Activated T-cell treated with anti-CD3 and anti-CD28 coated beads, Interleukin-2, amount 50 U/mL, for 4 hours (primary cell): ENCODE results near the gene NUDT8. TPM values are rescaled to one million over a fixed set of nuclear protein-coding genes. Genes with fewer than 3 reads are reported as not detected.
"Not testable (repeated sequence)": the region's sequence is repeated elsewhere in the genome, so short reads cannot be mapped to it uniquely, and the experiment has no call there.

Experiments used
- ATAC-seq, 2 donors: fragments of 200-7000 bp; cut with Tn5 transposase; one replicate each; pipeline ENCODE4 v1.10.0; 2021
- DNase-seq: peaks from one replicate; pipeline ENCODE4 v3.0.0-alpha.2; 2020
- H3K27me3 Mint-ChIP-seq: one replicate; pipeline ENCODE4 v1.8.0; 2021; ENCODE audit warnings: low read depth, mixed read lengths
- H3K36me3 Mint-ChIP-seq: one replicate; pipeline ENCODE4 v1.8.0; 2022; ENCODE audit warnings: mixed read lengths; ENCODE audit not compliant: insufficient read depth
- H3K4me1 Mint-ChIP-seq: one replicate; pipeline ENCODE4 v1.8.0; 2021; ENCODE audit warnings: low read depth, mixed read lengths
- H3K4me3 Mint-ChIP-seq: one replicate; pipeline ENCODE4 v1.8.0; 2021; ENCODE audit warnings: mild to moderate bottlenecking, moderate library complexity, mixed read lengths
- H3K9me3 Mint-ChIP-seq: one replicate; pipeline ENCODE4 v1.8.0; 2021; ENCODE audit warnings: mixed read lengths
- total RNA-seq, 3 donors: library from RNA; stranded (reverse); gene quantifications; one replicate each; pipeline ENCODE4 v1.2.1, GENCODE V29; 2021

Gene NUDT8
- total RNA-seq, 3 donors from 2014 or later, result 10.2 to 14.4 (median 12.6) TPM

- H3K27me3 Mint-ChIP-seq, DNase-seq, H3K36me3 Mint-ChIP-seq, ATAC-seq, H3K4me3 Mint-ChIP-seq, H3K9me3 Mint-ChIP-seq: not testable (repeated sequence)
- H3K4me1 Mint-ChIP-seq, result peaks cover 12% of the 10 kb centered on the region
Measured at GRCh38 chr11:67618901-67619659, 10.7 kb downstream of the NUDT8 start.

- Mint-ChIP-seq H3K4me1 (peaks cover 24% of the 10 kb centered on the region), H3K4me3 (no peak overlapping the region), H3K27me3 (no peaks in the 10 kb centered on the region), H3K9me3 (no peaks in the 10 kb centered on the region), H3K36me3 (peaks cover 2% of the 10 kb centered on the region)
- ATAC-seq, result no peak
- no peak for DNase-seq
Measured at GRCh38 chr11:67617243-67617953, 12.3 kb downstream of the NUDT8 start.

GRCh38 chr11:67616431-67617242 is 13.1 kb downstream of the NUDT8 start:
- ATAC-seq, result no peak
- Mint-ChIP-seq H3K36me3 (peaks cover 8% of the 10 kb centered on the region), H3K4me1 (peaks cover 24% of the 10 kb centered on the region)

GRCh38 chr11:67615728-67616430 is 13.9 kb downstream of the NUDT8 start:
- no peaks in the 10 kb centered on the region for H3K9me3 Mint-ChIP-seq
- H3K4me3 Mint-ChIP-seq, result peak overlapping the region; percentile 70
- ATAC-seq, result no peak
- H3K27me3 Mint-ChIP-seq, result no peaks in the 10 kb centered on the region
- DNase-seq, result no peak
- H3K36me3 Mint-ChIP-seq, result peaks cover 8% of the 10 kb centered on the region
- H3K4me1 Mint-ChIP-seq, result peaks cover 24% of the 10 kb centered on the region

More at GRCh38 chr11:67616431-67617242, 13.1 kb downstream of the NUDT8 start:
- Mint-ChIP-seq H3K4me3 (peak overlapping the region; percentile 70), H3K27me3 (no peaks in the 10 kb centered on the region), H3K9me3 (no peaks in the 10 kb centered on the region)
- no peak for DNase-seq

GRCh38 chr11:67614730-67615714 is 14.7 kb downstream of the NUDT8 start:
- Mint-ChIP-seq H3K4me3 (peak overlapping the region; percentile 77), H3K36me3 (peaks cover 11% of the 10 kb centered on the region), H3K27me3 (no peaks in the 10 kb centered on the region), H3K9me3 (no peaks in the 10 kb centered on the region), H3K4me1 (peaks cover 24% of the 10 kb centered on the region)
- peak in 1 of 2 donors; percentile 21 for ATAC-seq
- peak; percentile 43 for DNase-seq

GRCh38 chr11:67613960-67614715 is 15.6 kb downstream of the NUDT8 start:
- Mint-ChIP-seq H3K4me1 (peaks cover 24% of the 10 kb centered on the region), H3K27me3 (no peaks in the 10 kb centered on the region), H3K4me3 (peak overlapping the region; percentile 77), H3K36me3 (peaks cover 16% of the 10 kb centered on the region), H3K9me3 (no peaks in the 10 kb centered on the region)
- DNase-seq (peak; percentile 78), ATAC-seq (peak; percentile 93)

GRCh38 chr11:67613313-67613959 is 16.3 kb downstream of the NUDT8 start:
- DNase-seq (no peak), ATAC-seq (no peak)
- Mint-ChIP-seq H3K4me3 (peak overlapping the region; percentile 77), H3K36me3 (peaks cover 21% of the 10 kb centered on the region), H3K4me1 (peaks cover 28% of the 10 kb centered on the region), H3K27me3 (no peaks in the 10 kb centered on the region), H3K9me3 (no peaks in the 10 kb centered on the region)

GRCh38 chr11:67612751-67613150 is 17.0 kb downstream of the NUDT8 start:
- Mint-ChIP-seq H3K27me3 (no peaks in the 10 kb centered on the region), H3K4me3 (no peak overlapping the region), H3K4me1 (peaks cover 33% of the 10 kb centered on the region), H3K36me3 (peaks cover 23% of the 10 kb centered on the region), H3K9me3 (no peaks in the 10 kb centered on the region)
- ATAC-seq (no peak), DNase-seq (no peak)

- peaks cover 36% of the 10 kb centered on the region for H3K4me1 Mint-ChIP-seq
- ATAC-seq, result no peak
- DNase-seq, result no peak
- H3K27me3 Mint-ChIP-seq, result no peaks in the 10 kb centered on the region
- peaks cover 23% of the 10 kb centered on the region for H3K36me3 Mint-ChIP-seq
- H3K4me3 Mint-ChIP-seq, result no peak overlapping the region
- no peaks in the 10 kb centered on the region for H3K9me3 Mint-ChIP-seq
Measured at GRCh38 chr11:67611704-67612587, 17.8 kb downstream of the NUDT8 start.

- Mint-ChIP-seq H3K4me1 (peaks cover 38% of the 10 kb centered on the region), H3K9me3 (no peaks in the 10 kb centered on the region), H3K4me3 (no peak overlapping the region), H3K36me3 (peaks cover 23% of the 10 kb centered on the region), H3K27me3 (no peaks in the 10 kb centered on the region)
- DNase-seq, result no peak
- no peak for ATAC-seq
Measured at GRCh38 chr11:67611165-67611564, 18.6 kb downstream of the NUDT8 start.

- no peak for DNase-seq
- no peak for ATAC-seq
- H3K4me1 Mint-ChIP-seq, result peaks cover 42% of the 10 kb centered on the region
- peaks cover 23% of the 10 kb centered on the region for H3K36me3 Mint-ChIP-seq
- no peaks in the 10 kb centered on the region for H3K9me3 Mint-ChIP-seq
- no peak overlapping the region for H3K4me3 Mint-ChIP-seq
- H3K27me3 Mint-ChIP-seq, result no peaks in the 10 kb centered on the region
Measured at GRCh38 chr11:67610302-67610868, 19.4 kb downstream of the NUDT8 start.
